Measurements from ENCODE around the gene LMTK3.

DNA sequence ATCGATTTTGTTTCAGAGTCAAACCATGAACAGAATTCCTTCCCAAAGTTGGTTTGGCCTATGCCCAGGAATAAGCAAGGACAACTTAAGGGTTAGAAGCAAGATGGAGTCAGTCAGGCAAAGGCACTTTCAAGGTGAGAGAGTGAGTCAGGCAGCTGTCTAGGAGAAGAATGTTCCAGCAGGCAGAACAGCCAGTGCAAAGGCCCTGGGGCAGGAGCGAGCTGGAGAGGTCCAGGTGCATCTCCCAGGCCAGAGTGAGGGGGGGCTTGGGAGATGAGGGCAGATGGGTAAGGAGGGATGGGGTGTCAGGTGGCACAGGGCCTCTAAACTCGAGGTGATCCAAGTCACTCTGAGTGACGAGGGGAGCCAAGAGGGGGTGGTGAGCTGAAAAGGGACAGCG lies 75.0 kb downstream of the LMTK3 start:
- TF ChIP-seq POLR2AphosphoS5 (IDR thresholded peaks at IDR 0.05; ENCODE audit: control insufficient read depth, insufficient read depth, low read depth, low read length), result no peak
- TF ChIP-seq, protein P1, sequence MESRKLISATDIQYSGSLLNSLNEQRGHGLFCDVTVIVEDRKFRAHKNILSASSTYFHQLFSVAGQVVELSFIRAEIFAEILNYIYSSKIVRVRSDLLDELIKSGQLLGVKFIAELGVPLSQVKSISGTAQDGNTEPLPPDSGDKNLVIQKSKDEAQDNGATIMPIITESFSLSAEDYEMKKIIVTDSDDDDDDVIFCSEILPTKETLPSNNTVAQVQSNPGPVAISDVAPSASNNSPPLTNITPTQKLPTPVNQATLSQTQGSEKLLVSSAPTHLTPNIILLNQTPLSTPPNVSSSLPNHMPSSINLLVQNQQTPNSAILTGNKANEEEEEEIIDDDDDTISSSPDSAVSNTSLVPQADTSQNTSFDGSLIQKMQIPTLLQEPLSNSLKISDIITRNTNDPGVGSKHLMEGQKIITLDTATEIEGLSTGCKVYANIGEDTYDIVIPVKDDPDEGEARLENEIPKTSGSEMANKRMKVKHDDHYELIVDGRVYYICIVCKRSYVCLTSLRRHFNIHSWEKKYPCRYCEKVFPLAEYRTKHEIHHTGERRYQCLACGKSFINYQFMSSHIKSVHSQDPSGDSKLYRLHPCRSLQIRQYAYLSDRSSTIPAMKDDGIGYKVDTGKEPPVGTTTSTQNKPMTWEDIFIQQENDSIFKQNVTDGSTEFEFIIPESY (CRISPR knock-in tag; IDR thresholded peaks at IDR 0.05), result no peak
